HCT116 (cell line): Measurements from ENCODE around the gene PRKCA. TPM values are rescaled to one million over a fixed set of nuclear protein-coding genes. Genes with fewer than 3 reads are reported as not detected.

ENCODE experiments used
- ATAC-seq: fragments of 200-7000 bp; cut with Tn5 transposase; 2 replicates; pipeline ENCODE4 v1.9.1; 2020; ENCODE audit warnings: mild to moderate bottlenecking, moderate library complexity
- BruUV-seq: library from RNA; stranded (reverse); fragments of 400-500 nt; replicated peaks from 2 replicates; lab custom pipeline; 2021; lab: Mats Ljungman, UMichigan
- CTCF ChIA-PET: fragments of 300-600 bp; sonication (Branson Sonifier 250); formaldehyde crosslinking; loops from one replicate; lab custom pipeline; 2021; ENCODE audit warnings: antibody characterized with exemption; lab: Charles Lee
- POLR2A ChIA-PET: fragments of 300-600, 350-600 bp; sonication (Branson Sonifier 250); formaldehyde crosslinking; loops from one replicate; lab custom pipeline; 2021; ENCODE audit warnings: antibody characterized with exemption; lab: Charles Lee
- RAD21 ChIA-PET, 2 experiments: fragments of 300-600 bp; sonication (Branson Sonifier 250); formaldehyde crosslinking; loops; one replicate each; lab custom pipeline; 2023; ENCODE audit warnings: low total read pairs in 2 of 2; ENCODE audit not compliant: uncharacterized antibody in 2 of 2, unreplicated experiment in 2 of 2, low non-redundant PET in 1 of 2; lab: Charles Lee
- DNase-seq: peaks from one replicate; pipeline ENCODE4 v3.0.0-alpha.2; 2010; ENCODE audit warnings: low read depth, low spot score
- H2AFZ ChIP-seq: fragments of 200-600 bp; shearing (Covaris generic), sonication (generic); 2 replicates; pipeline ENCODE4 v1.6.1; 2017; ENCODE audit warnings: low read depth, mixed run types, mixed read lengths, antibody characterized with exemption, low read length; ENCODE audit not compliant: poor library complexity, severe bottlenecking
- H3K27ac ChIP-seq: 2 replicates; pipeline ENCODE4 v1.5.1; 2012; ENCODE audit warnings: low read depth, low read length
- H3K27me3 ChIP-seq: fragments of 200-600 bp; sonication (generic); 2 replicates; pipeline ENCODE4 v1.6.1; 2016; ENCODE audit warnings: mixed run types, low read length, mixed read lengths; ENCODE audit not compliant: insufficient read depth
- H3K36me3 ChIP-seq, 2 experiments: fragments of 200-500 bp in 1 of 2; fragments of 200-600 bp in 1 of 2; sonication (Bioruptor generic) in 1 of 2; sonication (generic) in 1 of 2; 2 replicates each; pipeline versions ENCODE4 v1.5.1 to v1.6.1; 2014 to 2016; ENCODE audit warnings: low read length in 2 of 2, inconsistent platforms in 1 of 2, mixed read lengths in 1 of 2, mixed run types in 1 of 2; ENCODE audit not compliant: insufficient read depth in 2 of 2, control insufficient read depth in 1 of 2
- H3K4me1 ChIP-seq, 2 experiments: fragments of 200-600 bp in 1 of 2; sonication (generic) in 1 of 2; 2 replicates each; pipeline versions ENCODE4 v1.5.1 to v1.6.1; 2012 to 2017; ENCODE audit warnings: low read length in 2 of 2, inconsistent platforms in 1 of 2, mild to moderate bottlenecking in 1 of 2, mixed read lengths in 1 of 2, mixed run types in 1 of 2, moderate library complexity in 1 of 2; ENCODE audit not compliant: insufficient read depth in 2 of 2, control insufficient read depth in 1 of 2
- H3K4me2 ChIP-seq: fragments of 200-600 bp; sonication (generic); 2 replicates; pipeline ENCODE4 v1.6.1; 2017; ENCODE audit warnings: mixed run types, low read length, mixed read lengths
- H3K4me3 ChIP-seq, 2 experiments: fragments of 200-600 bp in 1 of 2; sonication (generic) in 1 of 2; replicated peaks in 1 of 2; 2 replicates each; pipeline ENCODE4 v1.5.1; 2011 to 2016; ENCODE audit warnings: low read length in 2 of 2, control low read depth in 1 of 2, low read depth in 1 of 2, mild to moderate bottlenecking in 1 of 2, mixed read lengths in 1 of 2, mixed run types in 1 of 2
- H3K79me2 ChIP-seq: fragments of 200-600 bp; sonication (generic); 2 replicates; pipeline ENCODE4 v1.6.1; 2017; ENCODE audit warnings: mild to moderate bottlenecking, mixed run types, low read length, moderate library complexity, mixed read lengths; ENCODE audit not compliant: insufficient read depth
- H3K9ac ChIP-seq: fragments of 200-600 bp; sonication (generic); 2 replicates; pipeline ENCODE4 v1.6.1; 2016; ENCODE audit warnings: low read length, mixed read lengths
- H3K9me2 ChIP-seq: fragments of 200-600 bp; sonication (generic), shearing (Covaris generic); 2 replicates; pipeline ENCODE4 v1.6.1; 2017; ENCODE audit warnings: mixed run types, mild to moderate bottlenecking, moderate library complexity; ENCODE audit not compliant: insufficient read depth
- H3K9me3 ChIP-seq, 2 experiments: fragments of 200-500 bp in 1 of 2; fragments of 200-600 bp in 1 of 2; sonication (Bioruptor generic) in 1 of 2; sonication (generic) in 1 of 2; 2 replicates each; pipeline ENCODE4 v1.6.1; 2014 to 2017; ENCODE audit warnings: low read length in 2 of 2, mixed read lengths in 2 of 2, inconsistent platforms in 1 of 2, low read depth in 1 of 2, mild to moderate bottlenecking in 1 of 2, mixed run types in 1 of 2, moderate library complexity in 1 of 2; ENCODE audit not compliant: control insufficient read depth in 1 of 2, insufficient read depth in 1 of 2
- H4K20me1 ChIP-seq: fragments of 200-600 bp; sonication (generic), shearing (Covaris generic); 2 replicates; pipeline ENCODE4 v1.6.1; 2017; ENCODE audit warnings: mixed run types, mild to moderate bottlenecking, moderate library complexity; ENCODE audit not compliant: insufficient read depth
- ATF3 ChIP-seq: IDR thresholded peaks from 2 replicates; pipeline ENCODE4 v1.6.1; 2012
- CBX3 ChIP-seq: IDR thresholded peaks from 2 replicates; pipeline ENCODE4 v1.6.1; 2012; ENCODE audit warnings: low read depth
- EGR1 ChIP-seq: IDR thresholded peaks from 2 replicates; pipeline ENCODE4 v1.6.1; 2012; ENCODE audit warnings: low read depth
- ELF1 ChIP-seq: IDR thresholded peaks from 2 replicates; pipeline ENCODE4 v1.6.1; 2012; ENCODE audit warnings: low read depth, borderline replicate concordance
- EZH2 ChIP-seq: fragments of 200-600 bp; sonication (generic); IDR thresholded peaks from 2 replicates; pipeline ENCODE4 v1.6.1; 2017; ENCODE audit warnings: antibody characterized with exemption, mixed run types
- JUND ChIP-seq: IDR thresholded peaks from 2 replicates; pipeline ENCODE4 v1.6.1; 2012
- RAD21 ChIP-seq: IDR thresholded peaks from 2 replicates; pipeline ENCODE4 v1.6.1; 2012; ENCODE audit warnings: low read depth, mild to moderate bottlenecking
- SP1 ChIP-seq: IDR thresholded peaks from 2 replicates; pipeline ENCODE4 v1.6.1; 2012; ENCODE audit warnings: low read depth
- SRF ChIP-seq: IDR thresholded peaks from 2 replicates; pipeline ENCODE4 v1.6.1; 2012; ENCODE audit warnings: low read depth
- TCF7L2 ChIP-seq: IDR thresholded peaks from 2 replicates; pipeline ENCODE4 v1.7.0; 2011; ENCODE audit warnings: borderline replicate concordance, inconsistent platforms; ENCODE audit not compliant: insufficient read depth, insufficient read length; ENCODE audit errors: extremely low read depth
- YY1 ChIP-seq: IDR thresholded peaks from 2 replicates; pipeline ENCODE4 v1.6.1; 2011; ENCODE audit warnings: low read length, low read depth, moderate library complexity, mild to moderate bottlenecking; ENCODE audit not compliant: insufficient replicate concordance; ENCODE audit errors: extremely low read depth
- ZFX ChIP-seq: fragments of 450-650 bp; IDR thresholded peaks from 2 replicates; pipeline ENCODE4 v1.6.1; 2017
- ZNF274 ChIP-seq: fragments of 200-500 bp; sonication (Bioruptor generic); IDR thresholded peaks from 2 replicates; pipeline ENCODE4 v1.6.1; 2014; ENCODE audit warnings: mild to moderate bottlenecking, low read depth, low read length, inconsistent platforms
- intact Hi-C: fragments of 100-400 bp; cut with micrococcal nuclease; formaldehyde crosslinking; loops from 2 replicates; pipeline ENCODE4 v1.10.0; 2022
- total RNA-seq: library from RNA; stranded (reverse); gene quantifications from one replicate; pipeline ENCODE4 v1.2.1, GENCODE V29; 2021; ENCODE audit not compliant: unreplicated experiment

PRKCA gene
- total RNA-seq, 1 experiment from 2014 or later = 18.8 TPM

- Histone ChIP-seq H3K4me1 (no peaks in the 10 kb centered on the region), H3K27ac (no peak overlapping the region), H2AFZ (no peak overlapping the region), H4K20me1 (no peaks in the 10 kb centered on the region), H3K79me2 (no peaks in the 10 kb centered on the region), H3K9ac (no peak overlapping the region), H3K9me3 (no peaks in the 10 kb centered on the region), H3K27me3 (peaks cover 18% of the 10 kb centered on the region; the same call in 1 of the 2 replicates), H3K4me3 (no peak overlapping the region), H3K36me3 (no peaks in the 10 kb centered on the region), H3K9me2 (no peaks in the 10 kb centered on the region), H3K4me2 (no peak overlapping the region)
- no peak for DNase-seq
- no peak for ATAC-seq
- intact Hi-C loops = no loop called here
- ChIA-PET RAD21 (no interaction called here), POLR2A (no interaction called here), CTCF (no interaction called here)
- BruUV-seq = no TSS peak
- TF ChIP-seq CBX3 (no peak), EZH2 (no peak), SRF (no peak), ELF1 (no peak), RAD21 (no peak), ZNF274 (no peak), EGR1 (no peak), JUND (no peak), ZFX (no peak), ATF3 (no peak), TCF7L2 (no peak), SP1 (no peak), YY1 (no peak)
Measured at GRCh38 chr17:66835476-66835875, 533.1 kb downstream of the PRKCA start.
